Keratinocyte (primary cell): Measurements from ENCODE around the gene NDUFS4. TPM values are rescaled to one million over a fixed set of nuclear protein-coding genes. Genes with fewer than 3 reads are reported as not detected.

Experiments used
- DNase-seq: peaks from one replicate; pipeline ENCODE4 v3.0.0-alpha.2; 2011; ENCODE audit warnings: low read depth, missing footprints, low spot score
- FAIRE-seq: peaks from 2 replicates; lab custom pipeline; 2011; peaks lifted over from hg19 to GRCh38; lab: Jason Lieb, UNC
- H2AFZ ChIP-seq: 2 replicates; pipeline ENCODE4 v1.6.0; 2012; ENCODE audit warnings: low read length, control low read depth, inconsistent platforms; ENCODE audit not compliant: control insufficient read depth
- H3K27ac ChIP-seq: 2 replicates; pipeline ENCODE4 v1.5.1; 2011; ENCODE audit warnings: low read length; ENCODE audit not compliant: control insufficient read depth, insufficient read depth
- H3K27me3 ChIP-seq: 3 replicates; pipeline ENCODE4 v1.6.0; 2011; ENCODE audit warnings: low read length; ENCODE audit not compliant: control insufficient read depth, insufficient read depth; ENCODE audit errors: extremely low read depth
- H3K36me3 ChIP-seq, 2 experiments: 2 replicates in 1 of 2; 3 replicates in 1 of 2; pipeline ENCODE4 v1.5.1; 2011; ENCODE audit warnings: low read length in 2 of 2, mild to moderate bottlenecking in 1 of 2; ENCODE audit not compliant: control insufficient read depth in 2 of 2, insufficient read depth in 2 of 2; ENCODE audit errors: extremely low read depth in 1 of 2
- H3K4me1 ChIP-seq: 3 replicates; pipeline ENCODE4 v1.5.1; 2011; ENCODE audit warnings: low read length; ENCODE audit not compliant: control insufficient read depth, insufficient read depth; ENCODE audit errors: extremely low read depth
- H3K4me2 ChIP-seq: 3 replicates; pipeline ENCODE4 v1.6.0; 2011; ENCODE audit warnings: low read depth, low read length; ENCODE audit not compliant: control insufficient read depth, insufficient read depth; ENCODE audit errors: extremely low read depth
- H3K4me3 ChIP-seq, 3 experiments: fragments of 200-600 bp in 1 of 3; sonication (generic) in 1 of 3; 2 replicates in 2 of 3; 3 replicates in 1 of 3; pipeline ENCODE4 v1.5.1; 2011 to 2016; ENCODE audit warnings: low read length in 3 of 3, mild to moderate bottlenecking in 3 of 3, control low read depth in 2 of 3, inconsistent platforms in 1 of 3, low read depth in 1 of 3, mixed read lengths in 1 of 3, mixed run types in 1 of 3, moderate library complexity in 1 of 3; ENCODE audit not compliant: control insufficient read depth in 2 of 3, insufficient read depth in 2 of 3; ENCODE audit errors: extremely low read depth in 1 of 3
- H3K79me2 ChIP-seq: 2 replicates; pipeline ENCODE4 v1.6.0; 2012; ENCODE audit warnings: low read length; ENCODE audit not compliant: control insufficient read depth, insufficient read depth
- H3K9ac ChIP-seq: 3 replicates; pipeline ENCODE4 v1.6.0; 2011; ENCODE audit warnings: low read length; ENCODE audit not compliant: control insufficient read depth, insufficient read depth; ENCODE audit errors: extremely low read depth
- H3K9me1 ChIP-seq: 3 replicates; pipeline ENCODE4 v1.6.0; 2011; ENCODE audit warnings: low read length; ENCODE audit not compliant: control insufficient read depth, insufficient read depth; ENCODE audit errors: extremely low read depth
- H3K9me3 ChIP-seq: 2 replicates; pipeline ENCODE4 v1.5.1; 2012; ENCODE audit warnings: low read depth, low read length; ENCODE audit not compliant: control insufficient read depth
- H4K20me1 ChIP-seq: 3 replicates; pipeline ENCODE4 v1.6.0; 2011; ENCODE audit warnings: low read length; ENCODE audit not compliant: control insufficient read depth, insufficient read depth; ENCODE audit errors: extremely low read depth
- CTCF ChIP-seq, 3 experiments: IDR thresholded peaks in 1 of 3; conservative IDR thresholded peaks in 1 of 3; optimal IDR thresholded peaks in 1 of 3; 2 replicates in 2 of 3; 3 replicates in 1 of 3; pipeline versions ENCODE3 to v1.5.1; 2011; ENCODE audit warnings: low read length in 3 of 3, mild to moderate bottlenecking in 3 of 3, moderate library complexity in 2 of 3, control low read depth in 1 of 3, inconsistent platforms in 1 of 3; ENCODE audit not compliant: insufficient read depth in 2 of 3; ENCODE audit errors: extremely low read depth in 1 of 3
- EZH2 ChIP-seq: IDR thresholded peaks from one replicate; pipeline ENCODE4 v1.6.1; 2012; ENCODE audit warnings: inconsistent platforms, mild to moderate bottlenecking, low read length, moderate library complexity
- dilution Hi-C: fragments of 300-500 bp; cut with MboI; formaldehyde crosslinking; loops from one replicate; pipeline ENCODE4 v1.7.0; 2020; ENCODE audit warnings: low sequenced_read_pairs; ENCODE audit not compliant: extremely low pct_ligation_motif_present
- polyA plus RNA-seq, 5 experiments: library from polyadenylated mRNA; depleted of rRNA in 3 of 5; stranded (reverse) in 3 of 5; stranded (forward) in 1 of 5; unstranded in 1 of 5; fragments of >200 nt; gene quantifications; 1 replicate in 1 of 5; 2 replicates in 3 of 5; 3 replicates in 1 of 5; pipeline versions ENCODE4 v1.2.1 to v1.2.3, GENCODE V29; 2011 to 2012; ENCODE audit warnings: missing spikeins in 2 of 5, low read depth in 1 of 5, low replicate concordance in 1 of 5

NDUFS4 gene
- polyA plus RNA-seq, 1 donor (not counting 4 experiments of a cell fraction or from before 2014, with no cell fraction given): 118 TPM

GRCh38 chr5:53603009-53603687 lies 42.7 kb downstream of the NDUFS4 start:
- dilution Hi-C loops: no loop called here
- peak; percentile 57 for FAIRE-seq
- peaks cover 10% of the 10 kb centered on the region for H3K4me1 ChIP-seq
- TF ChIP-seq CTCF (optimal IDR thresholded peaks at IDR 0.05 in 1 of 3, IDR thresholded peaks at IDR 0.05 in 1 of 3, conservative IDR thresholded peaks at IDR 0.05 in 1 of 3; ENCODE audit: extremely low read depth in 1 of 3, insufficient read depth in 2 of 3, low read length in 3 of 3) (no peak), EZH2 (no peak)
- H3K27ac ChIP-seq: no peak overlapping the region
- H3K27me3 ChIP-seq: no peaks in the 10 kb centered on the region
- peaks cover 15% of the 10 kb centered on the region for H3K79me2 ChIP-seq
- no peaks in the 10 kb centered on the region for H3K9me1 ChIP-seq
- no peak overlapping the region for H3K9ac ChIP-seq
- no peak for DNase-seq
- peaks cover 0 to 5% of the 10 kb centered on the region in 2 experiments for H3K36me3 ChIP-seq
- H3K9me3 ChIP-seq: no peaks in the 10 kb centered on the region
- H3K4me3 ChIP-seq: no peak overlapping the region
- H2AFZ ChIP-seq: no peak overlapping the region
- no peaks in the 10 kb centered on the region for H4K20me1 ChIP-seq
- H3K4me2 ChIP-seq: no peak overlapping the region

GRCh38 chr5:53604309-53604708 lies 43.9 kb downstream of the NDUFS4 start:
- H3K4me2 ChIP-seq: no peak overlapping the region
- no peak overlapping the region for H3K27ac ChIP-seq
- FAIRE-seq: no peak
- no peaks in the 10 kb centered on the region for H3K9me3 ChIP-seq
- no peaks in the 10 kb centered on the region for H3K9me1 ChIP-seq
- TF ChIP-seq EZH2 (no peak), CTCF (optimal IDR thresholded peaks at IDR 0.05 in 1 of 3, IDR thresholded peaks at IDR 0.05 in 1 of 3, conservative IDR thresholded peaks at IDR 0.05 in 1 of 3; ENCODE audit: extremely low read depth in 1 of 3, insufficient read depth in 2 of 3, low read length in 3 of 3) (no peak)
- H3K79me2 ChIP-seq: peaks cover 13% of the 10 kb centered on the region
- no peak overlapping the region for H3K9ac ChIP-seq
- no peaks in the 10 kb centered on the region for H4K20me1 ChIP-seq
- H2AFZ ChIP-seq: no peak overlapping the region
- peaks cover 0 to 5% of the 10 kb centered on the region in 2 experiments for H3K36me3 ChIP-seq
- no peaks in the 10 kb centered on the region for H3K27me3 ChIP-seq
- DNase-seq: no peak
- H3K4me1 ChIP-seq: peaks cover 10% of the 10 kb centered on the region
- H3K4me3 ChIP-seq: no peak overlapping the region
- dilution Hi-C loops: no loop called here
